Pancreas (tissue), 10 donors: ENCODE data around the gene TLDC2. TPM values are rescaled to one million over a fixed set of nuclear protein-coding genes. Genes with fewer than 3 reads are reported as not detected.

Experiments used
- ATAC-seq, 4 donors: fragments of 200-7000 bp; cut with Tn5 transposase; one replicate each; pipeline versions ENCODE4 v1.8.0 to v1.9.1; 2020; ENCODE audit warnings: mild to moderate bottlenecking in 4 of 4, moderate library complexity in 4 of 4
- DNase-seq, 6 donors: peaks; one replicate each; pipeline ENCODE4 v3.0.0-alpha.2; 2020
- FAIRE-seq: peaks from 2 replicates; lab custom pipeline; 2012; peaks lifted over from hg19 to GRCh38; lab: Jason Lieb, UNC
- H3K27ac ChIP-seq, 4 donors: fragments of 200-600 bp; sonication (generic); 1 replicate in 3 of 4; 2 replicates in 1 of 4; pipeline versions ENCODE4 v1.5.0 to v1.8.0; 2020
- H3K27me3 ChIP-seq, 4 donors: fragments of 200-600 bp; one replicate each; pipeline ENCODE4 v1.8.0; 2021
- H3K36me3 ChIP-seq, 3 donors: fragments of 200-600 bp; sonication (generic) in 1 of 3; one replicate each; pipeline versions ENCODE4 v1.5.0 to v1.8.0; 2020 to 2021
- H3K4me1 ChIP-seq, 3 donors: fragments of 200-600 bp; one replicate each; pipeline ENCODE4 v1.8.0; 2021
- H3K4me3 ChIP-seq, 4 donors: fragments of 200-600 bp; sonication (generic) in 2 of 4; one replicate each; pipeline versions ENCODE4 v1.5.0 to v1.8.0; 2020 to 2021
- H3K9me3 ChIP-seq, 4 donors: fragments of 200-600 bp; one replicate each; pipeline ENCODE4 v1.8.0; 2021
- CTCF ChIP-seq, 4 donors: fragments of 200-600 bp; sonication (generic) in 3 of 4; IDR thresholded peaks; one replicate each; pipeline versions ENCODE4 v1.5.0 to v1.8.0; 2021; ENCODE audit warnings: antibody characterized with exemption in 4 of 4
- WGBS, 2 donors: extraction: QIAGEN DNeasy Blood & Tissue Kit; methylation state at CpG; one replicate each; pipeline ENCODE4 v1.1.7; 2013; 5-methylcytosine and 5-hydroxymethylcytosine counted together
- intact Hi-C, 3 donors: fragments of 100-400 bp; cut with DNase I; formaldehyde crosslinking; loops; one replicate each; pipeline versions ENCODE4 v1.11.1 to v1.14.2; 2022
- polyA plus RNA-seq, 2 donors: library from polyadenylated mRNA; stranded (reverse); fragments of 200-250 nt; gene quantifications; one replicate each; pipeline ENCODE4 v1.2.3, GENCODE V29; 2013
- total RNA-seq, 6 donors: library from RNA; stranded (reverse); fragmentation: NEBNext Ultra II Directional in 4 of 6; extraction: Animal tissue kit (Norgen Biotek cat#: 25700) in 4 of 6; gene quantifications; one replicate each; pipeline versions ENCODE4 v1.2.1 to v1.2.4, GENCODE V29; 2021 to 2023
- donor health status: healthy with polysubstance abuse.
- donor health status: DM: no; HTN: no; CAD: no; lungs with moderate emphysema.
- donor health status: DM: no; HTN: no; CAD: no.
- donor health status: control.
- donor health status: control.
- donor health status: Bipolar disorder and iron deficiency.
- donor health status: DM: yes; HTN: yes; CAD: no.
- donor health status: DM: no; HTN: no; CAD: no.
- donor health status: DM: no; HTN: no; CAD: no.
- donor health status: DM: yes; HTN: yes; CAD: no.

Gene TLDC2
- total and polyA plus RNA-seq, 8 donors: 0.23 to 0.82 (median 0.34) TPM; not detected in 1

GRCh38 chr20:36859282-36859555 is 16.7 kb upstream of the TLDC2 start:
- H3K9me3 ChIP-seq: no peaks in the 10 kb centered on the region
- H3K27me3 ChIP-seq: no peaks in the 10 kb centered on the region
- peaks cover 0 to 3% (median 0%) of the 10 kb centered on the region in 3 donors for H3K4me1 ChIP-seq
- intact Hi-C loops: no loop called here
- WGBS, 2 donors: 49 to 60% methylated on average over 4 of the region's 4 CpGs
- TF ChIP-seq CTCF (IDR thresholded peaks at IDR 0.05): no peak
- no peak for ATAC-seq
- no peaks in the 10 kb centered on the region for H3K36me3 ChIP-seq
- no peak for DNase-seq
- FAIRE-seq: no peak
- H3K4me3 ChIP-seq: no peak overlapping the region
- H3K27ac ChIP-seq: no peak overlapping the region

- Histone ChIP-seq H3K36me3 (no peaks in the 10 kb centered on the region), H3K27ac (no peak overlapping the region), H3K4me3 (no peak overlapping the region), H3K27me3 (no peaks in the 10 kb centered on the region), H3K4me1 (peaks cover 0 to 7% (median 0%) of the 10 kb centered on the region in 3 donors), H3K9me3 (no peaks in the 10 kb centered on the region)
- no peak for DNase-seq
- WGBS, 2 donors: 44 to 52% methylated on average over 6 of the region's 6 CpGs
- FAIRE-seq: no peak
- no peak for TF ChIP-seq CTCF (IDR thresholded peaks at IDR 0.05)
- intact Hi-C loops: no loop called here
- ATAC-seq: no peak
Observed at GRCh38 chr20:36859700-36860330, 16.1 kb upstream of the TLDC2 start.

- Histone ChIP-seq H3K4me1 (peaks cover 0 to 7% (median 0%) of the 10 kb centered on the region in 3 donors), H3K27ac (no peak overlapping the region)
- WGBS, 2 donors: 62 to 64% methylated on average over 5 of the region's 5 CpGs
Observed at GRCh38 chr20:36860339-36860738, 15.6 kb upstream of the TLDC2 start.

GRCh38 chr20:36860811-36861624 is 14.9 kb upstream of the TLDC2 start:
- no peak overlapping the region for H3K27ac ChIP-seq
- TF ChIP-seq CTCF (IDR thresholded peaks at IDR 0.05): no peak
- intact Hi-C loops: no loop called here
- H3K36me3 ChIP-seq: no peaks in the 10 kb centered on the region
- peaks cover 0 to 7% (median 0%) of the 10 kb centered on the region in 3 donors for H3K4me1 ChIP-seq
- ATAC-seq (no peak), FAIRE-seq (no peak), DNase-seq (no peak)
- no peaks in the 10 kb centered on the region for H3K27me3 ChIP-seq
- H3K4me3 ChIP-seq: peak overlapping the region in 1 of 4 donors; percentile 50
- 85 to 87% methylated on average over 13 to 14 of the region's 14 CpGs for WGBS, 2 donors
- H3K9me3 ChIP-seq: no peaks in the 10 kb centered on the region

More at GRCh38 chr20:36860339-36860738, 15.6 kb upstream of the TLDC2 start:
- Histone ChIP-seq H3K9me3 (no peaks in the 10 kb centered on the region), H3K36me3 (no peaks in the 10 kb centered on the region), H3K4me3 (no peak overlapping the region), H3K27me3 (no peaks in the 10 kb centered on the region)
- TF ChIP-seq CTCF (IDR thresholded peaks at IDR 0.05): no peak
- ATAC-seq (no peak), DNase-seq (no peak), FAIRE-seq (no peak)
- intact Hi-C loops: no loop called here

- Histone ChIP-seq H3K9me3 (no peaks in the 10 kb centered on the region), H3K27ac (no peak overlapping the region), H3K4me3 (peak overlapping the region in 2 of 4 donors; percentile 50 to 59), H3K4me1 (peaks cover 0 to 7% (median 0%) of the 10 kb centered on the region in 3 donors), H3K36me3 (no peaks in the 10 kb centered on the region), H3K27me3 (no peaks in the 10 kb centered on the region)
- FAIRE-seq (no peak), ATAC-seq (no peak), DNase-seq (no peak)
- TF ChIP-seq CTCF (IDR thresholded peaks at IDR 0.05): no peak
- intact Hi-C loops: no loop called here
- 39 to 40% methylated on average over 7 of the region's 7 CpGs for WGBS, 2 donors
Observed at GRCh38 chr20:36861625-36861874, 14.4 kb upstream of the TLDC2 start.
